Measurements from ENCODE around the gene ZNF93.
"Not testable (repeated sequence)": the region's sequence is repeated elsewhere in the genome, so short reads cannot be mapped to it uniquely, and the experiment has no call there.

Gene ZNF93

GRCh38 chr19:19964416-19964815, 63.7 kb downstream of the ZNF93 start:
- FAIRE-seq (no peak), DNase-seq (ENCODE audit: insufficient read length, low spot score) (no peak)
- TF ChIP-seq PAX5 (IDR thresholded peaks at IDR 0.05; ENCODE audit: insufficient read depth, low read length, severe bottlenecking) (no peak), TAF1 (IDR thresholded peaks at IDR 0.05; ENCODE audit: low read depth, low read length) (no peak), POLR2AphosphoS5 (IDR thresholded peaks at IDR 0.05; ENCODE audit: low read depth, low read length) (no peak), POU2F2 (IDR thresholded peaks at IDR 0.05; ENCODE audit: low read depth, low read length) (no peak), SPI1 (IDR thresholded peaks at IDR 0.05; ENCODE audit: low read depth, low read length) (no peak), POLR2A (IDR thresholded peaks at IDR 0.05; ENCODE audit: low read depth, low read length) (no peak)

GRCh38 chr19:19966126-19966525, 65.4 kb downstream of the ZNF93 start:
- not testable (repeated sequence) for FAIRE-seq; DNase-seq (ENCODE audit: insufficient read length, low spot score)

GRCh38 chr19:19966862-19967261, 66.1 kb downstream of the ZNF93 start:
- TF ChIP-seq SPI1 (IDR thresholded peaks at IDR 0.05; ENCODE audit: low read depth, low read length) (no peak), PAX5 (IDR thresholded peaks at IDR 0.05; ENCODE audit: insufficient read depth, low read length, severe bottlenecking) (no peak), POU2F2 (IDR thresholded peaks at IDR 0.05; ENCODE audit: low read depth, low read length) (no peak), TAF1 (IDR thresholded peaks at IDR 0.05; ENCODE audit: low read depth, low read length) (no peak), POLR2AphosphoS5 (IDR thresholded peaks at IDR 0.05; ENCODE audit: low read depth, low read length) (no peak), POLR2A (IDR thresholded peaks at IDR 0.05; ENCODE audit: low read depth, low read length) (no peak)
- FAIRE-seq (no peak), DNase-seq (ENCODE audit: insufficient read length, low spot score) (no peak)
